SJSA1 (cell line): ENCODE results near the gene PIGZ. TPM values are rescaled to one million over a fixed set of nuclear protein-coding genes. Genes with fewer than 3 reads are reported as not detected.
A peak's percentile ranks its signal among the peaks of the same experiment; 100 is the strongest.

Source experiments
- DNase-seq, 2 experiments: peaks; one replicate each; pipeline ENCODE4 v3.0.0-alpha.2; 2015 to 2020; ENCODE audit warnings: low spot score in 2 of 2, low read depth in 1 of 2
- H3K27ac ChIP-seq: fragments of 250-450 bp; sonication (Bioruptor Pico); 2 replicates; pipeline ENCODE4 v1.5.1; 2020; ENCODE audit warnings: mild to moderate bottlenecking, moderate library complexity
- H3K27me3 ChIP-seq: fragments of 250-450 bp; sonication (Bioruptor Pico); replicated peaks from 2 replicates; pipeline ENCODE4 v1.5.1; 2020; ENCODE audit warnings: mild to moderate bottlenecking, moderate library complexity
- H3K36me3 ChIP-seq: fragments of 250-450 bp; sonication (Bioruptor Pico); 2 replicates; pipeline ENCODE4 v1.5.1; 2020; ENCODE audit warnings: mild to moderate bottlenecking
- H3K4me1 ChIP-seq: fragments of 250-450 bp; sonication (Bioruptor Pico); replicated peaks from 2 replicates; pipeline ENCODE4 v1.6.1; 2021; ENCODE audit warnings: mild to moderate bottlenecking
- H3K4me3 ChIP-seq: fragments of 250-450 bp; sonication (Bioruptor Pico); 2 replicates; pipeline ENCODE4 v1.5.1; 2020; ENCODE audit warnings: mild to moderate bottlenecking
- H3K9me3 ChIP-seq: fragments of 250-450 bp; sonication (Bioruptor Pico); replicated peaks from 2 replicates; pipeline ENCODE4 v1.5.1; 2020; ENCODE audit warnings: mild to moderate bottlenecking
- total RNA-seq: library from RNA; depleted of rRNA; stranded (reverse); fragments of >200 nt; shearing (Covaris generic); gene quantifications from 2 replicates; pipeline ENCODE4 v1.2.3, GENCODE V29; 2014

Gene PIGZ
- total RNA-seq, 1 experiment from 2014 or later = 0.84 TPM

DNA sequence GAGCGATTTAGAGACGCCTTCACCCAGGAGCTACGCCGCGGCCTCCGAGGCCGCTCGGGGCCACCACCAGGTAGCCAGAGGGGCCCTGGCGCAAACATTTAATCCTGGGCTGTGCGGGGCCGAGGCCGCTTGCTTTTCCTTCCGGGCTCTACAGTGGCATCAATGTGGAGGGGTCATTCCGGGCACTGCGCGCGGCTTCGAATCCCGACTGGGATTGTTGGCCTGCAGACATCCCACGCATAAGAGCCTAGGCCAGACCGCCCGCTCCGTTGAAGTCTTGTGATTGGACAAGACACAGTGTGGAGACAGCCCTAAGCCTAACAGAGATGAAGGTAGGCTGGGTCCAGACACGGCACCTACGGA lies 25.7 kb downstream of the PIGZ start:
- no peak for DNase-seq
- no peaks in the 10 kb centered on the region for H3K9me3 ChIP-seq
- peak overlapping the region; percentile 96 for H3K4me3 ChIP-seq
- peaks cover 51% of the 10 kb centered on the region for H3K36me3 ChIP-seq
- peaks cover 15% of the 10 kb centered on the region for H3K4me1 ChIP-seq
- peak overlapping the region; percentile 33 for H3K27ac ChIP-seq
- H3K27me3 ChIP-seq = no peaks in the 10 kb centered on the region

DNA sequence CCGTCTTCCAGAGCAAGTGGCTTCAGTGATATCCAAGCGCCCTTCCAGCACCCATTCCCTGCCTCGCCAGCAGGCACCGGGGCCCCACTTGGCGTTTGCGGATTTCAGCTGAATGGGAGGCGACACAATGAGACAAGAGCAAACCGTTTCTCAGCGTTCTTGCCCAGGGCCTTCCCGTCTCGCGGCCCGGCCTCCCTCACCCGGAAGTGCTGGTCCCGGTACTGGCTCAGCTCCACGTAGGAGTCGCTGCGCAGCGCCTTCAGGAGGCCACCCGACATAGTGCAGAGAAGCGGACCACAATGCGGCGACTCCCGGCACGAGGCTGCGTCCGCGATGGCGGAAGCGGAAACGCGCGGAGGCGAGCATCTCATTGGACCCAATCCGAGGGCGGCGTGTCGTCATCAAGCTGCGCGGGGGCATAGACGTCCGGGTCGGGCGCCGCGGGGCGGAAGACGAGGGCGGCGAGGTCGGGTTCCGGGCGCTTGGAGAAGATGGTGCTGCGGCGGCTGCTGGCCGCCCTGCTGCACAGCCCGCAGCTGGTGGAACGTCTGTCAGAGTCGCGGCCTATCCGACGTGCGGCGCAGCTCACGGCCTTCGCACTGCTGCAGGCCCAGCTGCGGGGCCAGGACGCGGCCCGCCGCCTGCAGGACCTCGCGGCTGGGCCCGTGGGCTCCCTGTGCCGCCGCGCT lies 26.3 kb downstream of the PIGZ start, which contains the start of gene NCBP2:
TSS of gene NCBP2 (minus strand) at position 303 of the 689 bp plus-strand sequence. CDS start at position 278, 25 bp downstream.
- Histone ChIP-seq H3K4me3 (peak within 1 kb of the TSS; percentile 96), H3K36me3 (peaks cover 56% of the 10 kb centered on the region), H3K27ac (peak within 1 kb of the TSS; percentile 66), H3K27me3 (no peaks in the 10 kb centered on the region), H3K9me3 (no peaks in the 10 kb centered on the region), H3K4me1 (peaks cover 15% of the 10 kb centered on the region)
- DNase-seq = peak; percentile 92 to 98

DNA sequence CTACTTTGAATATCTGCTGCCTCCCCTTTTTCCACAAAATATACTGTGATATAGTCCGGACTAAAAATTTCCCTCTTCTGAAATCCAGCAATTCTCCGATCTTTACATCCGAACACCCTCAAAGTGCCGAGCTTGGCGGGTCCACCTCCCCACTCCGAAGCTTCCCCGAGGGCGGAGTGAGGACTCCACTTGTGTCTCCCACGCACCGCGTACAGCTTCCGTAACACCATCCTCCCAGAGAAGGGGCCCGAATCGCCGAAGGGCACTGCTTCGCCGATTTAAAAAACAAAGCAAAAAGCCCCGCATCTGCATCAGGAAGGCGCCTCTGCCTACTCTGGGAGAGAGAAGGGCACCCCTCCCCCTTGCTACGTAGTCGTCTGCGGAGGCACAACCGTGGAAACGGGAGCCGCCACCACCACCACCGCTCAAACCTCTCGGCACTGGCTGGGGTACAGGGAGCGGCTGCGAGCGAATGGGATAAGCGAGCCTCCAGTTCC lies 26.9 kb downstream of the PIGZ start:
- Histone ChIP-seq H3K4me3 (peak overlapping the region; percentile 96), H3K27me3 (no peaks in the 10 kb centered on the region), H3K9me3 (no peaks in the 10 kb centered on the region), H3K4me1 (peaks cover 15% of the 10 kb centered on the region), H3K36me3 (peaks cover 62% of the 10 kb centered on the region), H3K27ac (peak overlapping the region; percentile 66)
- peak in 1 of 2 experiments; percentile 55 for DNase-seq

DNA sequence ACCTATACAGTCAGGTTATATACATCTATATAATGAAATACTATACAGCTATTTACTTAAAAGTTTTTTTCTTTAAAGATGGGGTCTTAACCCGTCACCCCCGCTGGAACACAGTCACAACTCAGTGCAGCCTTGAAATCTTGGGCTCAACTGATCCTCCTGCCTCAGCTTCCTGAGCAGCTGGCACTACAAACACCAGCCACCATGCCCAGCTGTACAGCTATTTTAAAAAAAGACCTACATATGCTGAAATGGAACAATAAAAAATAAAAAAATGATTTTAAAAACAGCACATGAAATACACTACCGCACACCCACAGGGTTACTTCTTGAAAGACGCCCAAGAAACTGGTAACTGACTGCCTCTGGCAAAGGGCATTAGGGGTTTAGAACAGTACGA lies 30.1 kb downstream of the PIGZ start:
- DNase-seq = no peak
- Histone ChIP-seq H3K36me3 (peaks cover 86% of the 10 kb centered on the region), H3K27ac (no peak overlapping the region), H3K27me3 (no peaks in the 10 kb centered on the region), H3K4me1 (peaks cover 13% of the 10 kb centered on the region), H3K9me3 (no peaks in the 10 kb centered on the region), H3K4me3 (no peak overlapping the region)

DNA sequence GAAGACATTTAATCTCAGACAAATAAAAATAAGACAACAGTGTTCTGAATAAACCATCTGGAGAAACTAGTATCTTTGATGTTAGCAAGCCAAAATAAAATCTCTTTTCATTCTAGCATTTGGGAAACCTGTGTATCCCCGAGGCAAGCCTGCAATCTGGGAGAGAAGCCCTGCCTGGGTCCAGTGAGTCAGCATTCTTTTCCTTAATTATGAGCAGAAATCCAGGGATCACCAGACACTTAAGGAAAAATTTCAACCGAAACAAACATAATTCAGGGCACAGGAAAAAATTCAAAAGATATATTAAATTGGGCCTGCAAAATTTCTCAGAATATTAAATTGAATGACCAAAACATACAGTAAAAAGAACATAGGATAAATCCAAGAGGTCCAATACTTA lies 30.5 kb downstream of the PIGZ start:
- no peak for DNase-seq
- H3K27me3 ChIP-seq = no peaks in the 10 kb centered on the region
- no peak overlapping the region for H3K4me3 ChIP-seq
- H3K36me3 ChIP-seq = peaks cover 87% of the 10 kb centered on the region
- peaks cover 9% of the 10 kb centered on the region for H3K4me1 ChIP-seq
- H3K9me3 ChIP-seq = no peaks in the 10 kb centered on the region
- no peak overlapping the region for H3K27ac ChIP-seq

DNA sequence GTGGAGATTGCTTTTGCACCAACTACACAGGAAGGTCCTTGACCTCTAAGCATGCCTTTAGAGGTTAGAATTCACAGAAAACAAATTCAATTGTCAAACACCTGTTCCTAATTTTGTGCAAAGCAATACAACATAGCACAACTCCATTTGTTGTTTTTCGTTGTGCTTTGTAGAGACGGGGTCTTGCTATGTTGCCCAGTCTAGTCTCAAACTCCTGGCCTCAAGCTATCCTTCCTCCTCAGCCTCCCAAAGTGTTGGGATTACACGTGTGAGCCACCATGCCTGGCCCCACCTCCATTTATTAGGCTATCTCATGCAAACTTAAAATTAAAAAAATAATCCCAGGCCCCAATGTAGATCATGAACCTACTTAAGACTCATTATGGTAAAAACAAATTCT lies 32.3 kb downstream of the PIGZ start:
- Histone ChIP-seq H3K4me3 (no peak overlapping the region), H3K36me3 (peaks cover 86% of the 10 kb centered on the region), H3K4me1 (peaks cover 9% of the 10 kb centered on the region)

DNA sequence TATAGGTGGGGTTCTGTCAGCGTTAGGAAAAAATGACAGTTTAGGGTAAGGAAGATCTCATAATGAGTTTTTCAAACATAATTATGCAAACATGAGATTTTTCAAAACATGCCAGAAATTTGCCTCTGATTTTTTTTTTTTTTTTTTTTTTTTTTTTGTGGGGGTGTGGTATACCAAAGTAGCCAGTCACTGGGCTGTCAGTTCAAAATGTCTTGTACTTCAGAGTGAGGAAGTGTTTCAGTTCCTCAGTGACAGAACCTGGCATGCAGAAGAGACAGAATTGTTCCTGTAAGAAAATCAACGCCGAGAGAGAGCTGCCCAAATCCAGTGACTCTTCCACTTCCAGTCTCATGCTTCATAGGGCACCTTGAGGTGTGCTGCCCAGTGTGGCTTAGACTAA lies 36.0 kb downstream of the PIGZ start:
- Histone ChIP-seq H3K4me3 (no peak overlapping the region), H3K27ac (no peak overlapping the region), H3K9me3 (no peaks in the 10 kb centered on the region), H3K27me3 (no peaks in the 10 kb centered on the region), H3K36me3 (peaks cover 77% of the 10 kb centered on the region), H3K4me1 (no peaks in the 10 kb centered on the region)
- no peak for DNase-seq

More for the DNA sequence above, 32.3 kb downstream of the PIGZ start:
- DNase-seq = no peak
- Histone ChIP-seq H3K27me3 (no peaks in the 10 kb centered on the region), H3K9me3 (no peaks in the 10 kb centered on the region), H3K27ac (no peak overlapping the region)

DNA sequence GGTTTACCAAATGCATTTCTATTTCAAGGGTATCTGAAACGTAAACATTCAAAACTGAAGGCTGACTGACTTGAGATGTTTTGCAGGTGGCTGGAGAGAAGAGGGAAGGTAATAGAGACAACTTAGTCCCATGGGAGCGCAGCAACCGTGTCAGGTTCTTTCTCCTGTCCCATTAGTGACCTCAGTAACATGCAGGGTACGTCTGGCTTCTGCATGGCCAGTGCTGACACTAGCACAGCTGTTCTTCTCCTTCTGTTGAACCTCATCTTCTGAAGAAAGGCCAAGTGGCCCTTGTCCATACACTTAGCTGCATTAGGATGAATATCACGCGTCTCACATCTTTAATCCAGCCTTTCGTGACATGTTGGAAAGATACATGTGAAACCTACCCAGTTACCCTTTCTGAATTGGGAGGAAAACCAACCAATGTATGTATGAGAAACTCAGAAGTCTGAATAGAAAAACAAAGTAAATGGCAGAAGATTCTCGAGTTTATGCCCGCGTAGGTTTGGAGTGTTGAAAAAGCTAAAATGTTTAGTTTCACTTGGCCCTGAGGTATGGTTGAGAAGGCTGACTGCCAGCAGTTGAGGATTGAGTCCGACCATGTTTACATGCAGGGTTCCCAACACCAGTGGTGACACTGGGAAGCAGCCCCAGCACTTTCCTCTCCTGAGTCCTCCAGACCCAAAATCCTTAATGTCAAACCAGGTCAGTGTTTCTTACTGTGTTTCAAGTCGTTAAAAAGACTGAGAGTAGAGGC lies 36.6 kb downstream of the PIGZ start:
- DNase-seq = no peak
- peaks cover 71% of the 10 kb centered on the region for H3K36me3 ChIP-seq

DNA sequence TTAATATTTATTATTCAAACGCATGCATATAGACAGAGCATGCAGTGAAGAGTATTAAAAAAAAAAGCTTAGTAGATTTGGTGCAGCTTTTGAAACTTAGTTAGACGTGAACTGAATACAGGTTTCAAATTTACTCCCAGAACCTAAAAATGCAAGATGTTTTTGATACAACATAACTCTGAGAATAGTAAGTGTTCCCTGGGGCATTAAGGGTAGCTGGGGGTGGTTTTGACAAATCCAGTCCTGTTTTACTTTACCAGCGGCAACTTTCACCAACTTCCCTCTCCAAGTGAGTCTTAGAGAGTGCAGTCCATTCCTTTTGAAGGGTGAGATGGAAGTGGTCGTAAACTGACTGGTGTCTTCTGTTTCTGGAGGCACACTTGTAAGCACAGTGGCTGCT lies 37.5 kb downstream of the PIGZ start:
- Histone ChIP-seq H3K36me3 (peaks cover 63% of the 10 kb centered on the region), H3K27ac (no peak overlapping the region), H3K27me3 (no peaks in the 10 kb centered on the region), H3K9me3 (no peaks in the 10 kb centered on the region), H3K4me3 (no peak overlapping the region), H3K4me1 (no peaks in the 10 kb centered on the region)
- no peak for DNase-seq

More for the DNA sequence above, 36.6 kb downstream of the PIGZ start:
- no peaks in the 10 kb centered on the region for H3K27me3 ChIP-seq
- no peak overlapping the region for H3K4me3 ChIP-seq
- H3K9me3 ChIP-seq = no peaks in the 10 kb centered on the region
- no peaks in the 10 kb centered on the region for H3K4me1 ChIP-seq
- no peak overlapping the region for H3K27ac ChIP-seq

DNA sequence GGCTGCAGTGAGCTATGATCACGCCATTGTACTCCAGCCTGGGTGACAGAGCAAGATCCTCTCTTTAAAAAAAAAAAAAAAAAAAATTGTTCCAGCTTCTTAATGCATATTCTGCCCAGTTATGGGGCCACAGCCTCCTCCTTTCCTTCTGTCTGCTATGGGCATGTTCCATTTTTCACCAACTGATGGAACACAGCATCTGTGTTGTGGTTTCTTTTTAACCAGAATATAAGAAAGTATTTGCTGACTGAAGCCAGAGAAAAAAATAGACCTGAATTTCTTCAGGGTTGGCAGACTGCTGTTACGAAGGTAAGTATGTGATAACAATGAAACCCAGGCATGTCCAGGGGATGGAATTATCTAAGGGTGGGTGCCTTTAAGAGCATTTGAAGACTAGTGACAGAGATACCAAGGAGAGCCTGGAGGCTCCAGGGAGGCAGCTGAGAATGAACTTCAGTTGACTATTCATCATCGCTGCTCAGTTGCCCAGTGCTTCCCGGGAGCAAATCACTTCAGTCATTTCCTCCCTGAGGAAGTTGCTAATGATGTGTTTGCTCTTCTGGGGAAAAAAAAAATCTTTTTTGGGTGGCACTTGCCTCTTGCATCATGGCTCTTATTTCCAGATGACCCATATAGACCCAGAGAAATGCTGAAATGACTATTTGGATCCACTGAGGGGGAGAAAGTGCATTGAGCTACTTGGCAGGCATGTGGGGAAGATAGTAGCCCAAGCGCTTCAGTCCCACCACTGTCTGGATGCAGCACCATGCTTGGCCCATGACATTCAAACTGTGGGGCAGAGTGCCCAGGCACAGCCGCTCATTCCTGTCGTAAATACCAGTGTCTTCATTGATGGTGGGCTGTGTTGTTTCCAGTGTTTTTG lies 40.8 kb downstream of the PIGZ start:
- Histone ChIP-seq H3K4me1 (no peaks in the 10 kb centered on the region), H3K4me3 (no peak overlapping the region), H3K36me3 (peaks cover 52% of the 10 kb centered on the region), H3K27me3 (no peaks in the 10 kb centered on the region), H3K9me3 (no peaks in the 10 kb centered on the region), H3K27ac (no peak overlapping the region)
- no peak for DNase-seq

DNA sequence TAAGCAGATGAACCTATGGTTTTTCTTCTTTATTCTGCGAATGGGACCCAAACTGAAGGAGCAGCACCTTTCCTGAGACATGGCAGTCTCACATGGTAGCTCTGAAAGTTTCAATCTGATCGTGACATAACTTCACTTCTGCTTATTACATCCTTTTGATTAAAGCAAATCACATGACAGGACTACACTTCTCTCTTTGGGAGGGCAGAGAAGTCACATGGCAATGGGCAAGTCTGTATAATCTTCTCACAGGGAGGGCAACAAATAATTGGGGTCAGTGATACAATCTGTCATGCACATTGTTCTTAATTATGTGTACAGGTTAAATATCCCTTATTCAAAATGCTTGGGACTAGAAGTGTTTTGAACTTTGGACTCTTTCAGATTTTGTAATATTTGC lies 47.9 kb downstream of the PIGZ start:
- no peak for DNase-seq
- Histone ChIP-seq H3K9me3 (no peaks in the 10 kb centered on the region), H3K4me3 (no peak overlapping the region), H3K27me3 (no peaks in the 10 kb centered on the region), H3K36me3 (peaks cover 47% of the 10 kb centered on the region), H3K27ac (no peak overlapping the region), H3K4me1 (no peaks in the 10 kb centered on the region)

DNA sequence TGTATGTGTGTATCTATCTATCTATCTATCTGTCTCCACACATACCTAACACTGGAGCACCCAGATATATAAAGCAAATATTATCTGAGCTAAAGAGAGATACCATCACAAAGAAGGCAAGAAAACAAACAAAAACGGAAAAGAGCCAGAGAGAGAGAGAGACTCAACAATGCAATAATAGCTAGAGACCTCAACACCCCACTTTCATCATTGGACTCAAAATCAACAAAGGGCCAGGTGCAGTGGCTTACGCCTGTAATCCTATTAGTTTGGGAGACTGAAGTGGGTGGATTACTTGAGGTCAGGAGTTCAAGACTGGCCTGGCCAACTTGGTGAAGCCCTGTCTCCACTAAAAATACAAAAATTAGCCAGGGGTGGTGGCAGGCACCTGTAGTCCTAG lies 49.7 kb downstream of the PIGZ start:
- Histone ChIP-seq H3K36me3 (peaks cover 51% of the 10 kb centered on the region), H3K4me3 (no peak overlapping the region), H3K27me3 (no peaks in the 10 kb centered on the region), H3K27ac (no peak overlapping the region), H3K9me3 (no peaks in the 10 kb centered on the region), H3K4me1 (no peaks in the 10 kb centered on the region)
- DNase-seq = no peak

DNA sequence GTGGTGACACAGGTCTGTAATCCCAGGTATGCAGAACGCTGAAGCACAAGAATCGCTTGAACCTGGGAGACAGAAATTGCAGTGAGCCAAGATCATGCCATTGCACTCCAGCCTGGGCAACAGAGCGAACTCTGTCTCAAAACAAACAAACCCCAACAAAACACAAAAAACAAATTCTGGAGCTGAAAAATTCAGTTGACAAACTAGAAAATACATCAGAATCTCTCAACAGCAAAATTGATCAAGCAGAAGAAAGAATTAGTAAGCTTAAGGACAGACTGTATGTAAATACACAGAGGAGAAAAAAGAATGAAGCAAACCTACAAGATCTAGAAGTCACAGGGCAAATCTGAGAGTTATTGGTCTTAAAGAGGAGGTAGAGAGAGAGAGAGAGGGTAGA lies 51.6 kb downstream of the PIGZ start:
- Histone ChIP-seq H3K36me3 (peaks cover 39% of the 10 kb centered on the region), H3K27ac (no peak overlapping the region), H3K4me1 (no peaks in the 10 kb centered on the region), H3K4me3 (no peak overlapping the region), H3K27me3 (no peaks in the 10 kb centered on the region), H3K9me3 (no peaks in the 10 kb centered on the region)
- no peak for DNase-seq
